Trophoblast cell (in vitro differentiated cells and primary cell): ENCODE data around the gene ALOX12.
"Not testable (repeated sequence)": the region's sequence is repeated elsewhere in the genome, so short reads cannot be mapped to it uniquely, and the experiment has no call there.

ENCODE experiments used
- DNase-seq, 2 donors: peaks; one replicate each; pipeline ENCODE4 v3.0.0-alpha.2; 2016
- H2AFZ ChIP-seq: 2 replicates; pipeline ENCODE4 v1.6.1; 2013; ENCODE audit warnings: low read length, moderate library complexity, mild to moderate bottlenecking; ENCODE audit not compliant: insufficient read depth, poor library complexity
- H2AK5ac ChIP-seq: 2 replicates; pipeline ENCODE4 v1.6.1; 2013; ENCODE audit warnings: mild to moderate bottlenecking, low read length
- H2BK120ac ChIP-seq: 2 replicates; pipeline ENCODE4 v1.6.1; 2013; ENCODE audit warnings: low read length, mild to moderate bottlenecking, moderate library complexity; ENCODE audit not compliant: insufficient read depth, poor library complexity
- H2BK12ac ChIP-seq: 2 replicates; pipeline ENCODE4 v1.6.1; 2013; ENCODE audit warnings: mild to moderate bottlenecking, low read length, moderate library complexity
- H2BK5ac ChIP-seq: 2 replicates; pipeline ENCODE4 v1.6.1; 2013; ENCODE audit warnings: low read length, low read depth, moderate library complexity, mild to moderate bottlenecking; ENCODE audit not compliant: poor library complexity
- H3K14ac ChIP-seq: 2 replicates; pipeline ENCODE4 v1.6.1; 2013; ENCODE audit warnings: mild to moderate bottlenecking, low read length
- H3K18ac ChIP-seq: 2 replicates; pipeline ENCODE4 v1.6.1; 2013; ENCODE audit warnings: mild to moderate bottlenecking, low read length
- H3K23ac ChIP-seq: 2 replicates; pipeline ENCODE4 v1.6.1; 2013; ENCODE audit warnings: low read length
- H3K27ac ChIP-seq: 2 replicates; pipeline ENCODE4 v1.5.1; 2013; ENCODE audit warnings: low read depth, mild to moderate bottlenecking, inconsistent platforms, low read length, moderate library complexity
- H3K27me3 ChIP-seq: 2 replicates; pipeline ENCODE4 v1.6.1; 2013; ENCODE audit warnings: inconsistent platforms, mild to moderate bottlenecking, low read length, moderate library complexity; ENCODE audit not compliant: insufficient read depth
- H3K36me3 ChIP-seq, 2 experiments: 1 replicate in 1 of 2; 2 replicates in 1 of 2; pipeline ENCODE4 v1.6.1; 2013; ENCODE audit warnings: low read length in 2 of 2, mild to moderate bottlenecking in 2 of 2, moderate library complexity in 1 of 2; ENCODE audit not compliant: insufficient read depth in 2 of 2, control insufficient read depth in 1 of 2
- H3K4ac ChIP-seq: 2 replicates; pipeline ENCODE4 v1.6.1; 2013; ENCODE audit warnings: low read depth, mild to moderate bottlenecking, low read length, moderate library complexity
- H3K4me1 ChIP-seq, 2 experiments: 1 replicate in 1 of 2; 2 replicates in 1 of 2; pipeline ENCODE4 v1.6.1; 2013; ENCODE audit warnings: low read length in 2 of 2, mild to moderate bottlenecking in 2 of 2, moderate library complexity in 1 of 2; ENCODE audit not compliant: insufficient read depth in 2 of 2, control insufficient read depth in 1 of 2
- H3K4me2 ChIP-seq: 2 replicates; pipeline ENCODE4 v1.6.1; 2013; ENCODE audit warnings: inconsistent platforms, mild to moderate bottlenecking, low read length, moderate library complexity
- H3K4me3 ChIP-seq: 2 replicates; pipeline ENCODE4 v1.5.1; 2013; ENCODE audit warnings: mild to moderate bottlenecking, low read depth, low read length, inconsistent platforms
- H3K79me1 ChIP-seq: one replicate; pipeline ENCODE4 v1.6.1; 2013; ENCODE audit warnings: low read length
- H3K79me2 ChIP-seq: 2 replicates; pipeline ENCODE4 v1.6.1; 2013; ENCODE audit warnings: low read length, mild to moderate bottlenecking; ENCODE audit not compliant: control insufficient read depth, insufficient read depth, poor library complexity
- H3K9ac ChIP-seq: 2 replicates; pipeline ENCODE4 v1.6.1; 2013; ENCODE audit warnings: mild to moderate bottlenecking, low read length
- H3K9me3 ChIP-seq: 2 replicates; pipeline ENCODE4 v1.6.1; 2013; ENCODE audit warnings: low read depth, mild to moderate bottlenecking, control low read depth, inconsistent platforms, low read length; ENCODE audit not compliant: insufficient read depth
- H4K12ac ChIP-seq: 2 replicates; pipeline ENCODE4 v1.6.1; 2013; ENCODE audit warnings: low read depth, mild to moderate bottlenecking, low read length, moderate library complexity
- H4K8ac ChIP-seq: 2 replicates; pipeline ENCODE4 v1.6.1; 2013; ENCODE audit warnings: low read depth, mild to moderate bottlenecking, low read length, moderate library complexity
- H4K91ac ChIP-seq: one replicate; pipeline ENCODE4 v1.6.1; 2013; ENCODE audit warnings: low read depth, mild to moderate bottlenecking, low read length, moderate library complexity
- WGBS: extraction: QIAGEN DNeasy Blood & Tissue Kit; methylation state at CpG from one replicate; pipeline ENCODE4 v1.1.7; 2013; ENCODE audit warnings: missing lambda C conversion rate; ENCODE audit not compliant: insufficient read length, insufficient coverage; ENCODE audit errors: extremely low coverage; 5-methylcytosine and 5-hydroxymethylcytosine counted together

The ALOX12 gene

GRCh38 chr17:6950938-6951337 lies 44.9 kb upstream of the ALOX12 start:
- not testable (repeated sequence) for H3K4me1 ChIP-seq, H3K9me3 ChIP-seq, H4K8ac ChIP-seq, DNase-seq, H3K27me3 ChIP-seq, H3K79me1 ChIP-seq, H3K18ac ChIP-seq, H2BK12ac ChIP-seq, H3K4ac ChIP-seq, H3K4me3 ChIP-seq, H3K9ac ChIP-seq, H4K12ac ChIP-seq, H2BK120ac ChIP-seq, H2AFZ ChIP-seq, H3K23ac ChIP-seq, H2AK5ac ChIP-seq, H3K79me2 ChIP-seq, H3K14ac ChIP-seq, H4K91ac ChIP-seq, H3K27ac ChIP-seq, H3K36me3 ChIP-seq, H3K4me2 ChIP-seq, H2BK5ac ChIP-seq
- WGBS: no CpG with 5 or more reads among the region's 2 CpGs

- Histone ChIP-seq H3K79me2 (no peaks in the 10 kb centered on the region), H3K4me2 (no peak overlapping the region), H3K9ac (no peak overlapping the region), H4K8ac (no peak overlapping the region), H2BK120ac (no peak overlapping the region), H3K4me3 (no peak overlapping the region), H2AK5ac (no peak overlapping the region), H3K9me3 (no peaks in the 10 kb centered on the region), H3K36me3 (no peaks in the 10 kb centered on the region), H3K14ac (no peak overlapping the region), H3K27ac (no peak overlapping the region), H3K4me1 (no peaks in the 10 kb centered on the region), H3K4ac (no peak overlapping the region), H2BK5ac (no peak overlapping the region), H3K18ac (no peak overlapping the region), H4K91ac (no peak overlapping the region), H2AFZ (no peak overlapping the region), H3K23ac (no peak overlapping the region), H3K27me3 (no peaks in the 10 kb centered on the region), H2BK12ac (no peak overlapping the region), H3K79me1 (no peaks in the 10 kb centered on the region), H4K12ac (no peak overlapping the region)
- DNase-seq: no peak
- WGBS: no CpG with 5 or more reads among the region's 5 CpGs
Measured at GRCh38 chr17:6953689-6954088, 42.2 kb upstream of the ALOX12 start.

- Histone ChIP-seq H4K91ac (no peak overlapping the region), H2BK120ac (no peak overlapping the region), H3K9ac (no peak overlapping the region), H2AK5ac (no peak overlapping the region), H3K4me1 (no peaks in the 10 kb centered on the region), H4K8ac (no peak overlapping the region), H2AFZ (no peak overlapping the region), H4K12ac (no peak overlapping the region), H2BK5ac (no peak overlapping the region), H3K23ac (no peak overlapping the region), H3K36me3 (no peaks in the 10 kb centered on the region), H3K27ac (no peak overlapping the region), H3K4ac (no peak overlapping the region), H3K79me1 (no peaks in the 10 kb centered on the region), H3K27me3 (no peaks in the 10 kb centered on the region), H2BK12ac (no peak overlapping the region), H3K4me2 (no peak overlapping the region), H3K79me2 (no peaks in the 10 kb centered on the region), H3K18ac (no peak overlapping the region), H3K14ac (no peak overlapping the region), H3K4me3 (no peak overlapping the region), H3K9me3 (no peaks in the 10 kb centered on the region)
- DNase-seq: no peak
- no CpG with 5 or more reads among the region's 3 CpGs for WGBS
Measured at GRCh38 chr17:6959700-6960099, 36.1 kb upstream of the ALOX12 start.

- Histone ChIP-seq H3K18ac (no peak overlapping the region), H2BK120ac (no peak overlapping the region), H3K9me3 (no peaks in the 10 kb centered on the region), H4K8ac (no peak overlapping the region), H3K4ac (no peak overlapping the region), H2BK12ac (no peak overlapping the region), H4K12ac (no peak overlapping the region), H3K4me2 (no peak overlapping the region), H2AFZ (no peak overlapping the region), H4K91ac (no peak overlapping the region), H3K4me3 (no peak overlapping the region), H3K79me2 (no peaks in the 10 kb centered on the region), H2BK5ac (no peak overlapping the region), H3K9ac (no peak overlapping the region), H3K36me3 (no peaks in the 10 kb centered on the region), H3K79me1 (no peaks in the 10 kb centered on the region), H3K14ac (no peak overlapping the region), H3K27ac (no peak overlapping the region), H3K23ac (no peak overlapping the region), H3K27me3 (no peaks in the 10 kb centered on the region), H2AK5ac (no peak overlapping the region), H3K4me1 (no peaks in the 10 kb centered on the region)
- DNase-seq: no peak
- no CpG with 5 or more reads among the region's 4 CpGs for WGBS
Measured at GRCh38 chr17:6969323-6969726, 26.5 kb upstream of the ALOX12 start.
